LNCAP (cell line): Measurements from ENCODE around the gene ERG.

Source experiments
- CTCF ChIP-seq: fragments of 450-650 bp; IDR thresholded peaks from 2 replicates; pipeline ENCODE4 v1.5.1; 2017; ENCODE audit warnings: mild to moderate bottlenecking

Gene ERG

GRCh38 chr21:38531039-38531541 is 32.8 kb upstream of the ERG start:
- no peak for TF ChIP-seq CTCF

- no peak for TF ChIP-seq CTCF
Observed at GRCh38 chr21:38527737-38528136, 29.5 kb upstream of the ERG start.

GRCh38 chr21:38525454-38525853 is 27.2 kb upstream of the ERG start:
- TF ChIP-seq CTCF, result no peak

GRCh38 chr21:38524168-38525153 is 26.2 kb upstream of the ERG start:
- TF ChIP-seq CTCF, result no peak

- no peak for TF ChIP-seq CTCF
Observed at GRCh38 chr21:38520511-38520910, 22.2 kb upstream of the ERG start.

GRCh38 chr21:38511662-38512243 is 13.5 kb upstream of the ERG start:
- TF ChIP-seq CTCF, result no peak

GRCh38 chr21:38511198-38511597 is 12.9 kb upstream of the ERG start:
- no peak for TF ChIP-seq CTCF
